Uterus (tissue), 2 donors: ENCODE measurements around the gene LEMD1.

Experiments
- POLR2A ChIP-seq, 2 donors: fragments of 450-650 bp; IDR thresholded peaks; one replicate each; pipeline ENCODE4 v1.6.1; 2016; ENCODE audit warnings: antibody characterized with exemption in 2 of 2, mild to moderate bottlenecking in 1 of 2, moderate library complexity in 1 of 2
- TF ChIP-seq, protein P1 (sequence below), 4 experiments: fragments of 200-600 bp in 2 of 4; fragments of 450-650 bp in 2 of 4; sonication (generic) in 2 of 4; IDR thresholded peaks; one replicate each; pipeline ENCODE4 v1.5.1; 2016 to 2019; ENCODE audit warnings: antibody characterized with exemption in 4 of 4, mild to moderate bottlenecking in 2 of 4, moderate library complexity in 1 of 4

DNA sequence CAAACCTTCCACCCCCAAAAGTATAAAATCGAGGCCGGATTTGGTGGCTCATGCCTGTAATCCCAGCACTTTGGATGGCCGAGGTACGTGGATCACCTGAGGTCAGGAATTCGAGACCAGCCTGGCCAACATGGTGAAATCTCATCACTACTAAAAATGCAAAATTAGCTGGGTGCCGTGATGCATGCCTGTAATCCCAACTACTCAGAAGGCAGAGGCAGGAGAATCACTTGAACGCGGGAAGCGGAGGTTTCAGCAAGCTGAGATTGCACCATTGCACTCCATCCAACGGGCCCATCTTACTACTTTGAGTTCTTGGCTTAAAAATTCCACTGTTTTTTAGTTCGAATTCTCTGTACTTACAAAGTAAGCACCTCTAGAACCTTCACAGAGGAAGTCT, 76.1 kb downstream of the LEMD1 start:
- TF ChIP-seq, protein P1, sequence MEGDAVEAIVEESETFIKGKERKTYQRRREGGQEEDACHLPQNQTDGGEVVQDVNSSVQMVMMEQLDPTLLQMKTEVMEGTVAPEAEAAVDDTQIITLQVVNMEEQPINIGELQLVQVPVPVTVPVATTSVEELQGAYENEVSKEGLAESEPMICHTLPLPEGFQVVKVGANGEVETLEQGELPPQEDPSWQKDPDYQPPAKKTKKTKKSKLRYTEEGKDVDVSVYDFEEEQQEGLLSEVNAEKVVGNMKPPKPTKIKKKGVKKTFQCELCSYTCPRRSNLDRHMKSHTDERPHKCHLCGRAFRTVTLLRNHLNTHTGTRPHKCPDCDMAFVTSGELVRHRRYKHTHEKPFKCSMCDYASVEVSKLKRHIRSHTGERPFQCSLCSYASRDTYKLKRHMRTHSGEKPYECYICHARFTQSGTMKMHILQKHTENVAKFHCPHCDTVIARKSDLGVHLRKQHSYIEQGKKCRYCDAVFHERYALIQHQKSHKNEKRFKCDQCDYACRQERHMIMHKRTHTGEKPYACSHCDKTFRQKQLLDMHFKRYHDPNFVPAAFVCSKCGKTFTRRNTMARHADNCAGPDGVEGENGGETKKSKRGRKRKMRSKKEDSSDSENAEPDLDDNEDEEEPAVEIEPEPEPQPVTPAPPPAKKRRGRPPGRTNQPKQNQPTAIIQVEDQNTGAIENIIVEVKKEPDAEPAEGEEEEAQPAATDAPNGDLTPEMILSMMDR (IDR thresholded peaks at IDR 0.05) = no peak
- no peak for TF ChIP-seq POLR2A (IDR thresholded peaks at IDR 0.05)
